ENCODE results near the gene METTL6.

- TF ChIP-seq, protein P1, sequence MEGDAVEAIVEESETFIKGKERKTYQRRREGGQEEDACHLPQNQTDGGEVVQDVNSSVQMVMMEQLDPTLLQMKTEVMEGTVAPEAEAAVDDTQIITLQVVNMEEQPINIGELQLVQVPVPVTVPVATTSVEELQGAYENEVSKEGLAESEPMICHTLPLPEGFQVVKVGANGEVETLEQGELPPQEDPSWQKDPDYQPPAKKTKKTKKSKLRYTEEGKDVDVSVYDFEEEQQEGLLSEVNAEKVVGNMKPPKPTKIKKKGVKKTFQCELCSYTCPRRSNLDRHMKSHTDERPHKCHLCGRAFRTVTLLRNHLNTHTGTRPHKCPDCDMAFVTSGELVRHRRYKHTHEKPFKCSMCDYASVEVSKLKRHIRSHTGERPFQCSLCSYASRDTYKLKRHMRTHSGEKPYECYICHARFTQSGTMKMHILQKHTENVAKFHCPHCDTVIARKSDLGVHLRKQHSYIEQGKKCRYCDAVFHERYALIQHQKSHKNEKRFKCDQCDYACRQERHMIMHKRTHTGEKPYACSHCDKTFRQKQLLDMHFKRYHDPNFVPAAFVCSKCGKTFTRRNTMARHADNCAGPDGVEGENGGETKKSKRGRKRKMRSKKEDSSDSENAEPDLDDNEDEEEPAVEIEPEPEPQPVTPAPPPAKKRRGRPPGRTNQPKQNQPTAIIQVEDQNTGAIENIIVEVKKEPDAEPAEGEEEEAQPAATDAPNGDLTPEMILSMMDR (IDR thresholded peaks at IDR 0.05): no peak
- no peak for TF ChIP-seq POLR2A (IDR thresholded peaks at IDR 0.05)
These were observed 24.1 kb upstream of the METTL6 start for GRCh38 chr3:15451216-15452113.
